HEK293 (cell line): Measurements from ENCODE around the gene GALNT1.

Experiments
- CTCF ChIA-PET: fragments of 350-600 bp; formaldehyde crosslinking; extraction: SDS; loops from one replicate; lab custom pipeline; 2021; ENCODE audit warnings: antibody characterized with exemption; lab: Yijun Ruan, JAX
- POLR2A ChIA-PET: fragments of 300-600 bp; formaldehyde crosslinking; extraction: SDS; loops from one replicate; lab custom pipeline; 2020; ENCODE audit warnings: antibody characterized with exemption, inconsistent platforms; lab: Yijun Ruan, JAX
- H3K27ac ChIP-seq: fragments of 200-500 bp; sonication (Bioruptor generic); 2 replicates; pipeline ENCODE4 v1.5.1; 2014; ENCODE audit warnings: low read depth, low read length, control low read depth, inconsistent platforms; ENCODE audit errors: extremely low read depth
- H3K36me3 ChIP-seq, 2 experiments: fragments of 200-500 bp in 1 of 2; sonication (Bioruptor generic) in 1 of 2; 1 replicate in 1 of 2; 2 replicates in 1 of 2; pipeline ENCODE4 v1.5.1; 2014 to 2017; ENCODE audit warnings: inconsistent platforms in 2 of 2, low read length in 2 of 2; ENCODE audit not compliant: control insufficient read depth in 2 of 2, insufficient read depth in 1 of 2
- H3K4me1 ChIP-seq: fragments of 200-500 bp; sonication (Bioruptor generic); 2 replicates; pipeline ENCODE4 v1.5.1; 2014; ENCODE audit warnings: mild to moderate bottlenecking, low read length, inconsistent platforms; ENCODE audit not compliant: control insufficient read depth, insufficient read depth
- H3K4me3 ChIP-seq: 2 replicates; pipeline ENCODE4 v1.5.1; 2011; ENCODE audit warnings: low read depth, mild to moderate bottlenecking, control low read depth, low read length, moderate library complexity
- H3K9me3 ChIP-seq: fragments of 200-500 bp; sonication (Bioruptor generic); 2 replicates; pipeline ENCODE4 v1.5.1; 2014; ENCODE audit warnings: low read depth, low read length, inconsistent platforms; ENCODE audit not compliant: control insufficient read depth, insufficient read depth
- BCL11A ChIP-seq: fragments of 450-650 bp; formaldehyde crosslinking; IDR thresholded peaks from 2 replicates; pipeline ENCODE4 v1.5.1; 2016; ENCODE audit warnings: low read depth, missing biosample characterization, missing genetic modification characterization
- GLIS2 ChIP-seq: fragments of 450-650 bp; formaldehyde crosslinking; IDR thresholded peaks from 2 replicates; pipeline ENCODE4 v1.5.1; 2016; ENCODE audit warnings: missing biosample characterization, missing genetic modification characterization
- MZF1 ChIP-seq: fragments of 450-650 bp; formaldehyde crosslinking; IDR thresholded peaks from 2 replicates; pipeline ENCODE4 v1.5.1; 2017; ENCODE audit warnings: missing biosample characterization, missing genetic modification characterization, borderline replicate concordance
- YY1 ChIP-seq: fragments of 450-650 bp; formaldehyde crosslinking; IDR thresholded peaks from 2 replicates; pipeline ENCODE4 v1.5.1; 2018; ENCODE audit warnings: missing biosample characterization, missing genetic modification characterization
- ZBTB17 ChIP-seq: fragments of 450-650 bp; formaldehyde crosslinking; IDR thresholded peaks from 2 replicates; pipeline ENCODE4 v1.5.1; 2016; ENCODE audit warnings: missing biosample characterization, missing genetic modification characterization
- ZBTB20 ChIP-seq: fragments of 450-650 bp; formaldehyde crosslinking; IDR thresholded peaks from 2 replicates; pipeline ENCODE4 v1.5.1; 2016; ENCODE audit warnings: missing biosample characterization, missing genetic modification characterization
- ZNF133 ChIP-seq: fragments of 450-650 bp; formaldehyde crosslinking; IDR thresholded peaks from 2 replicates; pipeline ENCODE4 v1.5.1; 2016; ENCODE audit warnings: missing biosample characterization, missing genetic modification characterization
- ZNF157 ChIP-seq: fragments of 450-650 bp; formaldehyde crosslinking; IDR thresholded peaks from 2 replicates; pipeline ENCODE4 v1.5.1; 2016; ENCODE audit warnings: missing biosample characterization, missing genetic modification characterization
- ZNF184 ChIP-seq: fragments of 450-650 bp; IDR thresholded peaks from 2 replicates; pipeline ENCODE4 v1.5.1; 2018; ENCODE audit warnings: missing biosample characterization, mild to moderate bottlenecking, missing genetic modification characterization
- ZNF2 ChIP-seq: fragments of 450-650 bp; formaldehyde crosslinking; IDR thresholded peaks from 2 replicates; pipeline ENCODE4 v1.5.1; 2016; ENCODE audit warnings: missing biosample characterization, missing genetic modification characterization
- ZNF23 ChIP-seq: fragments of 450-650 bp; formaldehyde crosslinking; IDR thresholded peaks from 2 replicates; pipeline ENCODE4 v1.5.1; 2016; ENCODE audit warnings: missing biosample characterization, missing genetic modification characterization, borderline replicate concordance
- ZNF335 ChIP-seq: fragments of 450-650 bp; formaldehyde crosslinking; conservative IDR thresholded peaks from 2 replicates; pipeline ENCODE4 v1.5.1; 2016; ENCODE audit warnings: missing biosample characterization, missing genetic modification characterization
- ZNF341 ChIP-seq: fragments of 450-650 bp; formaldehyde crosslinking; IDR thresholded peaks from 2 replicates; pipeline ENCODE4; 2016; ENCODE audit warnings: low read depth, missing biosample characterization, missing genetic modification characterization
- ZNF416 ChIP-seq: fragments of 450-650 bp; formaldehyde crosslinking; IDR thresholded peaks from 2 replicates; pipeline ENCODE4 v1.5.1; 2016; ENCODE audit warnings: missing biosample characterization, missing genetic modification characterization
- ZNF501 ChIP-seq: fragments of 450-650 bp; formaldehyde crosslinking; IDR thresholded peaks from 2 replicates; pipeline ENCODE4 v1.5.1; 2016; ENCODE audit warnings: missing biosample characterization, missing genetic modification characterization
- ZNF660 ChIP-seq: fragments of 450-650 bp; IDR thresholded peaks from 2 replicates; pipeline ENCODE4 v1.5.1; 2018; ENCODE audit warnings: missing biosample characterization, mild to moderate bottlenecking, missing genetic modification characterization
- ZNF785 ChIP-seq: fragments of 450-650 bp; formaldehyde crosslinking; IDR thresholded peaks from 2 replicates; pipeline ENCODE4 v1.5.1; 2016; ENCODE audit warnings: missing biosample characterization, missing genetic modification characterization
- ZSCAN30 ChIP-seq: fragments of 450-650 bp; IDR thresholded peaks from 2 replicates; pipeline ENCODE4 v1.5.1; 2018; ENCODE audit warnings: missing biosample characterization, mild to moderate bottlenecking, missing genetic modification characterization, moderate library complexity
- TF ChIP-seq, protein P1 (sequence below): fragments of 450-650 bp; formaldehyde crosslinking; IDR thresholded peaks from 2 replicates; pipeline ENCODE4 v1.5.1; 2016; ENCODE audit warnings: missing biosample characterization, missing genetic modification characterization
- TF ChIP-seq, protein P2 (sequence below): fragments of 450-650 bp; formaldehyde crosslinking; IDR thresholded peaks from 2 replicates; pipeline ENCODE4 v1.5.1; 2016; ENCODE audit warnings: missing biosample characterization, missing genetic modification characterization
- TF ChIP-seq, protein P3 (sequence below): fragments of 450-650 bp; formaldehyde crosslinking; optimal IDR thresholded peaks from 2 replicates; pipeline ENCODE3; 2016; ENCODE audit warnings: missing biosample characterization, mild to moderate bottlenecking, missing genetic modification characterization
- TF ChIP-seq, protein P4 (sequence below): fragments of 450-650 bp; formaldehyde crosslinking; IDR thresholded peaks from 2 replicates; pipeline ENCODE4 v1.5.1; 2017; ENCODE audit warnings: missing biosample characterization, missing genetic modification characterization

GALNT1 gene

GRCh38 chr18:35578481-35578880, 3.1 kb upstream of the GALNT1 start:
- POLR2A ChIA-PET = no interaction called here
- H3K4me3 ChIP-seq = no peak overlapping the region
- H3K9me3 ChIP-seq = no peaks in the 10 kb centered on the region
- TF ChIP-seq ZNF23 (tag by site-specific recombination) (no peak), ZNF157 (tag by site-specific recombination) (no peak), ZNF184 (tag by site-specific recombination) (no peak), ZNF785 (no peak)
- TF ChIP-seq, all 188 proteins: peak for 0
- H3K27ac ChIP-seq = no peak overlapping the region
- H3K4me1 ChIP-seq = no peaks in the 10 kb centered on the region; the same call in 1 of the 2 replicates
- CTCF ChIA-PET = interaction anchor here (0.6 to 1.2 kb wide), 2 partner anchors 178 to 485 kb away, joined by 3 read pairs; no protein-coding TSS in a partner anchor
- no peaks in the 10 kb centered on the region for H3K36me3 ChIP-seq

DNA sequence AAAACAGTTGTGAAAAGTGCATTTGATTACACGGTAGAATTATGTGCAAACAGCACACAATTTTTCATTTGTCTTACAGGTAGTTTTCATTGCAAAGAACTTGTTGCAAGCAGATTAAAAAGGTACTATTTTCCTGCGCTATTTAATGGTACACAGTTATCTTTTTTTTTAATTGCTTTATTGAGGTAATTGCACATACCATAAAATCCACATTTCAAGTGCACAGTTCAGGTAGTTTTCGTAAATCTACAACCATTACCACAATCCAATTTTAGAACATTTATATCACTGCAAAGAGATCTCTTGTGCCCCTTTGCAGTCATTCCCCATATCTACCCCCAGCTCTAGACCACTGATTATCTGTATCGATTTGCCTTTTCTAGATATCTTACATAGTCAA, 2.6 kb upstream of the GALNT1 start:
- POLR2A ChIA-PET = interaction anchor here (0.5 kb wide), 1 partner anchor 364 kb away, joined by 3 read pairs; no protein-coding TSS in a partner anchor
- CTCF ChIA-PET = interaction anchor here (0.6 to 1.2 kb wide), 2 partner anchors 178 to 485 kb away, joined by 3 read pairs; no protein-coding TSS in a partner anchor
- no peaks in the 10 kb centered on the region; the same call in 1 of the 2 replicates for H3K4me1 ChIP-seq

DNA sequence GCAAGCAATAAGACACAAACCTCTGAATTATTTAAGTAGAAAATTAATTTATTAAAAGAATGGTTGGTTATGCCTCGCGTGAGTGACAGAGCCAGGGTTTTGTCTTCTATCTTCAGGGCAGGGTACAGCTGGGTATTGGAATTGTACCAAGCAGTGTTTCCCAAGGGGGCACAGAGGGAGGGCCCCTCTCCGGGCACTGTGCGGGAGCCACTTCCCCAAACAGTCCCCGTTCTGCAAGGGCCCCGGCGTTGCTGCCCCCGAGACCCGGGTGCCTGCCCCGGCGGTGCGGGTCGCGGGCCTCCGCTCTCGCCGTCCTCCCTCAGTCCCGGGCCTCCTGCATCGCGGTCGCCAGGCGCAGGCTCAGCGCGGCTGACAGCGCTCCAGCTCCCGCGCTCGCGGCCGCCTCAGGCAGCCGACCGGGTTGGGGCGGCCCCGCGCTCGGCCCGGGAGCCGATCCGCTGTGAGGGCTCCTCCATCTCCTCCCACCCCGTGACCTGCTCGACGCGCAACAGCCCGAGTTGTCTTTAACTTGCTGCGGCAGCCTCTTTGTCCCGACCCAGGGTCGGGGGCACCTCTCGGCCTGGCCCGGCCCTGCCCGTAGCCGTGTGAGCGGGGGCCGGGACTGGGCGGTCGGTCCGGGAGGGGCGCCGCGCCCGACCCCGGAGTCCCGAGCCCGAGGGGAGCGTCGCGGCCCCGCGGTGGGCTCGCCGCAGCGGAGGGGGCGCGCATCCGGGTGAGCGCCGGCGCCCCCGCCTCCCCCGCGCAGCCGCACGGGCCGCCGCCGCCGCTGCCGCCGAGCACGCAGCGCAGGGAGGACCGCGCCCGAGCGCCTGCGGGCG, 620 bp upstream of the GALNT1 start:
- Histone ChIP-seq H3K27ac (peak overlapping the region; percentile 85), H3K9me3 (no peaks in the 10 kb centered on the region), H3K36me3 (peaks cover 0 to 3% of the 10 kb centered on the region in 2 experiments; a peak in 1 of 3 replicates), H3K4me3 (peak overlapping the region; percentile 65), H3K4me1 (no peaks in the 10 kb centered on the region; the same call in 1 of the 2 replicates)
- POLR2A ChIA-PET = interaction anchor here (0.6 to 1.1 kb wide), 4 partner anchors 9 to 391 kb away, joined by 3 to 4 read pairs (median 3); partner anchors contain the start of genes INO80C and RMP24
- CTCF ChIA-PET = no interaction called here
- TF ChIP-seq, protein P1, sequence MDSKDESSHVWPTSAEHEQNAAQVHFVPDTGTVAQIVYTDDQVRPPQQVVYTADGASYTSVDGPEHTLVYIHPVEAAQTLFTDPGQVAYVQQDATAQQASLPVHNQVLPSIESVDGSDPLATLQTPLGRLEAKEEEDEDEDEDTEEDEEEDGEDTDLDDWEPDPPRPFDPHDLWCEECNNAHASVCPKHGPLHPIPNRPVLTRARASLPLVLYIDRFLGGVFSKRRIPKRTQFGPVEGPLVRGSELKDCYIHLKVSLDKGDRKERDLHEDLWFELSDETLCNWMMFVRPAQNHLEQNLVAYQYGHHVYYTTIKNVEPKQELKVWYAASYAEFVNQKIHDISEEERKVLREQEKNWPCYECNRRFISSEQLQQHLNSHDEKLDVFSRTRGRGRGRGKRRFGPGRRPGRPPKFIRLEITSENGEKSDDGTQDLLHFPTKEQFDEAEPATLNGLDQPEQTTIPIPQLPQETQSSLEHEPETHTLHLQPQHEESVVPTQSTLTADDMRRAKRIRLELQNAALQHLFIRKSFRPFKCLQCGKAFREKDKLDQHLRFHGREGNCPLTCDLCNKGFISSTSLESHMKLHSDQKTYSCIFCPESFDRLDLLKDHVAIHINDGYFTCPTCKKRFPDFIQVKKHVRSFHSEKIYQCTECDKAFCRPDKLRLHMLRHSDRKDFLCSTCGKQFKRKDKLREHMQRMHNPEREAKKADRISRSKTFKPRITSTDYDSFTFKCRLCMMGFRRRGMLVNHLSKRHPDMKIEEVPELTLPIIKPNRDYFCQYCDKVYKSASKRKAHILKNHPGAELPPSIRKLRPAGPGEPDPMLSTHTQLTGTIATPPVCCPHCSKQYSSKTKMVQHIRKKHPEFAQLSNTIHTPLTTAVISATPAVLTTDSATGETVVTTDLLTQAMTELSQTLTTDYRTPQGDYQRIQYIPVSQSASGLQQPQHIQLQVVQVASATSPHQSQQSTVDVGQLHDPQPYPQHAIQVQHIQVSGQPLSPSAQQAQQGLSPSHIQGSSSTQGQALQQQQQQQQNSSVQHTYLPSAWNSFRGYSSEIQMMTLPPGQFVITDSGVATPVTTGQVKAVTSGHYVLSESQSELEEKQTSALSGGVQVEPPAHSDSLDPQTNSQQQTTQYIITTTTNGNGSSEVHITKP (tag by site-specific recombination) = 0 out of 2 replicates have a peak, but pooled peaks have one; percentile 41
- 0 out of 2 replicates have a peak, but pooled peaks have one; percentile 16 for TF ChIP-seq YY1 (tag by site-specific recombination)
- peak; percentile 82 for TF ChIP-seq GLIS2 (tag by site-specific recombination)
- TF ChIP-seq ZNF335 (tag by site-specific recombination) = peak; percentile 76
- no peak for TF ChIP-seq BCL11A (tag by site-specific recombination)
- TF ChIP-seq ZNF341 (tag by site-specific recombination) = peak; percentile 50
- no peak for TF ChIP-seq ZNF133 (tag by site-specific recombination)
- 0 out of 2 replicates have a peak, but pooled peaks have one; percentile 56 for TF ChIP-seq ZNF2 (tag by site-specific recombination)
- no peak for TF ChIP-seq ZNF501 (tag by site-specific recombination)
- TF ChIP-seq, protein P2, sequence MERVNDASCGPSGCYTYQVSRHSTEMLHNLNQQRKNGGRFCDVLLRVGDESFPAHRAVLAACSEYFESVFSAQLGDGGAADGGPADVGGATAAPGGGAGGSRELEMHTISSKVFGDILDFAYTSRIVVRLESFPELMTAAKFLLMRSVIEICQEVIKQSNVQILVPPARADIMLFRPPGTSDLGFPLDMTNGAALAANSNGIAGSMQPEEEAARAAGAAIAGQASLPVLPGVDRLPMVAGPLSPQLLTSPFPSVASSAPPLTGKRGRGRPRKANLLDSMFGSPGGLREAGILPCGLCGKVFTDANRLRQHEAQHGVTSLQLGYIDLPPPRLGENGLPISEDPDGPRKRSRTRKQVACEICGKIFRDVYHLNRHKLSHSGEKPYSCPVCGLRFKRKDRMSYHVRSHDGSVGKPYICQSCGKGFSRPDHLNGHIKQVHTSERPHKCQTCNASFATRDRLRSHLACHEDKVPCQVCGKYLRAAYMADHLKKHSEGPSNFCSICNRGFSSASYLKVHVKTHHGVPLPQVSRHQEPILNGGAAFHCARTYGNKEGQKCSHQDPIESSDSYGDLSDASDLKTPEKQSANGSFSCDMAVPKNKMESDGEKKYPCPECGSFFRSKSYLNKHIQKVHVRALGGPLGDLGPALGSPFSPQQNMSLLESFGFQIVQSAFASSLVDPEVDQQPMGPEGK (tag by site-specific recombination) = 0 out of 2 replicates have a peak, but pooled peaks have one; percentile 37
- TF ChIP-seq ZBTB20 (tag by site-specific recombination) = peak; percentile 86
- TF ChIP-seq ZSCAN30 (tag by site-specific recombination) = peak; percentile 52; the same call in 1 of the 2 replicates
- TF ChIP-seq, protein P3, sequence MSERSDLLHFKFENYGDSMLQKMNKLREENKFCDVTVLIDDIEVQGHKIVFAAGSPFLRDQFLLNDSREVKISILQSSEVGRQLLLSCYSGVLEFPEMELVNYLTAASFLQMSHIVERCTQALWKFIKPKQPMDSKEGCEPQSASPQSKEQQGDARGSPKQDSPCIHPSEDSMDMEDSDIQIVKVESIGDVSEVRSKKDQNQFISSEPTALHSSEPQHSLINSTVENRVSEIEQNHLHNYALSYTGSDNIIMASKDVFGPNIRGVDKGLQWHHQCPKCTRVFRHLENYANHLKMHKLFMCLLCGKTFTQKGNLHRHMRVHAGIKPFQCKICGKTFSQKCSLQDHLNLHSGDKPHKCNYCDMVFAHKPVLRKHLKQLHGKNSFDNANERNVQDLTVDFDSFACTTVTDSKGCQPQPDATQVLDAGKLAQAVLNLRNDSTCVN (tag by site-specific recombination) = peak; percentile 71
- TF ChIP-seq, protein P4, sequence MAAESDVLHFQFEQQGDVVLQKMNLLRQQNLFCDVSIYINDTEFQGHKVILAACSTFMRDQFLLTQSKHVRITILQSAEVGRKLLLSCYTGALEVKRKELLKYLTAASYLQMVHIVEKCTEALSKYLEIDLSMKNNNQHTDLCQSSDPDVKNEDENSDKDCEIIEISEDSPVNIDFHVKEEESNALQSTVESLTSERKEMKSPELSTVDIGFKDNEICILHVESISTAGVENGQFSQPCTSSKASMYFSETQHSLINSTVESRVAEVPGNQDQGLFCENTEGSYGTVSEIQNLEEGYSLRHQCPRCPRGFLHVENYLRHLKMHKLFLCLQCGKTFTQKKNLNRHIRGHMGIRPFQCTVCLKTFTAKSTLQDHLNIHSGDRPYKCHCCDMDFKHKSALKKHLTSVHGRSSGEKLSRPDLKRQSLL (tag by site-specific recombination) = peak; percentile 29; the same call in 1 of the 2 replicates
- 0 out of 2 replicates have a peak, but pooled peaks have one; percentile 11 for TF ChIP-seq MZF1 (tag by site-specific recombination)
- TF ChIP-seq ZBTB17 (tag by site-specific recombination) = peak; percentile 18; the same call in 1 of the 2 replicates
- TF ChIP-seq ZNF660 (tag by site-specific recombination) = 0 out of 2 replicates have a peak, but pooled peaks have one; percentile 56

More for the DNA sequence above, 2.6 kb upstream of the GALNT1 start:
- H3K27ac ChIP-seq = no peak overlapping the region
- H3K4me3 ChIP-seq = no peak overlapping the region
- no peaks in the 10 kb centered on the region for H3K36me3 ChIP-seq
- TF ChIP-seq ZNF133 (tag by site-specific recombination) (no peak), ZNF416 (tag by site-specific recombination) (no peak)
- H3K9me3 ChIP-seq = no peaks in the 10 kb centered on the region
